HCT116 (cell line): ENCODE data around the gene LEKR1. TPM values are rescaled to one million over a fixed set of nuclear protein-coding genes. Genes with fewer than 3 reads are reported as not detected.

Source experiments
- ATAC-seq: fragments of 200-7000 bp; cut with Tn5 transposase; 2 replicates; pipeline ENCODE4 v1.9.1; 2020; ENCODE audit warnings: mild to moderate bottlenecking, moderate library complexity
- BruUV-seq: library from RNA; stranded (reverse); fragments of 400-500 nt; replicated peaks from 2 replicates; lab custom pipeline; 2021; lab: Mats Ljungman, UMichigan
- CTCF ChIA-PET: fragments of 300-600 bp; sonication (Branson Sonifier 250); formaldehyde crosslinking; loops from one replicate; lab custom pipeline; 2021; ENCODE audit warnings: antibody characterized with exemption; lab: Charles Lee
- POLR2A ChIA-PET: fragments of 300-600, 350-600 bp; sonication (Branson Sonifier 250); formaldehyde crosslinking; loops from one replicate; lab custom pipeline; 2021; ENCODE audit warnings: antibody characterized with exemption; lab: Charles Lee
- RAD21 ChIA-PET, 2 experiments: fragments of 300-600 bp; sonication (Branson Sonifier 250); formaldehyde crosslinking; loops; one replicate each; lab custom pipeline; 2023; ENCODE audit warnings: low total read pairs in 2 of 2; ENCODE audit not compliant: uncharacterized antibody in 2 of 2, unreplicated experiment in 2 of 2, low non-redundant PET in 1 of 2; lab: Charles Lee
- DNase-seq: peaks from one replicate; pipeline ENCODE4 v3.0.0-alpha.2; 2010; ENCODE audit warnings: low read depth, low spot score
- H2AFZ ChIP-seq: fragments of 200-600 bp; shearing (Covaris generic), sonication (generic); 2 replicates; pipeline ENCODE4 v1.6.1; 2017; ENCODE audit warnings: low read depth, mixed run types, mixed read lengths, antibody characterized with exemption, low read length; ENCODE audit not compliant: poor library complexity, severe bottlenecking
- H3K27ac ChIP-seq: 2 replicates; pipeline ENCODE4 v1.5.1; 2012; ENCODE audit warnings: low read depth, low read length
- H3K27me3 ChIP-seq: fragments of 200-600 bp; sonication (generic); 2 replicates; pipeline ENCODE4 v1.6.1; 2016; ENCODE audit warnings: mixed run types, low read length, mixed read lengths; ENCODE audit not compliant: insufficient read depth
- H3K36me3 ChIP-seq, 2 experiments: fragments of 200-500 bp in 1 of 2; fragments of 200-600 bp in 1 of 2; sonication (Bioruptor generic) in 1 of 2; sonication (generic) in 1 of 2; 2 replicates each; pipeline versions ENCODE4 v1.5.1 to v1.6.1; 2014 to 2016; ENCODE audit warnings: low read length in 2 of 2, inconsistent platforms in 1 of 2, mixed read lengths in 1 of 2, mixed run types in 1 of 2; ENCODE audit not compliant: insufficient read depth in 2 of 2, control insufficient read depth in 1 of 2
- H3K4me1 ChIP-seq, 2 experiments: fragments of 200-600 bp in 1 of 2; sonication (generic) in 1 of 2; 2 replicates each; pipeline versions ENCODE4 v1.5.1 to v1.6.1; 2012 to 2017; ENCODE audit warnings: low read length in 2 of 2, inconsistent platforms in 1 of 2, mild to moderate bottlenecking in 1 of 2, mixed read lengths in 1 of 2, mixed run types in 1 of 2, moderate library complexity in 1 of 2; ENCODE audit not compliant: insufficient read depth in 2 of 2, control insufficient read depth in 1 of 2
- H3K4me2 ChIP-seq: fragments of 200-600 bp; sonication (generic); 2 replicates; pipeline ENCODE4 v1.6.1; 2017; ENCODE audit warnings: mixed run types, low read length, mixed read lengths
- H3K4me3 ChIP-seq, 2 experiments: fragments of 200-600 bp in 1 of 2; sonication (generic) in 1 of 2; replicated peaks in 1 of 2; 2 replicates each; pipeline ENCODE4 v1.5.1; 2011 to 2016; ENCODE audit warnings: low read length in 2 of 2, control low read depth in 1 of 2, low read depth in 1 of 2, mild to moderate bottlenecking in 1 of 2, mixed read lengths in 1 of 2, mixed run types in 1 of 2
- H3K79me2 ChIP-seq: fragments of 200-600 bp; sonication (generic); 2 replicates; pipeline ENCODE4 v1.6.1; 2017; ENCODE audit warnings: mild to moderate bottlenecking, mixed run types, low read length, moderate library complexity, mixed read lengths; ENCODE audit not compliant: insufficient read depth
- H3K9ac ChIP-seq: fragments of 200-600 bp; sonication (generic); 2 replicates; pipeline ENCODE4 v1.6.1; 2016; ENCODE audit warnings: low read length, mixed read lengths
- H3K9me2 ChIP-seq: fragments of 200-600 bp; sonication (generic), shearing (Covaris generic); 2 replicates; pipeline ENCODE4 v1.6.1; 2017; ENCODE audit warnings: mixed run types, mild to moderate bottlenecking, moderate library complexity; ENCODE audit not compliant: insufficient read depth
- H3K9me3 ChIP-seq, 2 experiments: fragments of 200-500 bp in 1 of 2; fragments of 200-600 bp in 1 of 2; sonication (Bioruptor generic) in 1 of 2; sonication (generic) in 1 of 2; 2 replicates each; pipeline ENCODE4 v1.6.1; 2014 to 2017; ENCODE audit warnings: low read length in 2 of 2, mixed read lengths in 2 of 2, inconsistent platforms in 1 of 2, low read depth in 1 of 2, mild to moderate bottlenecking in 1 of 2, mixed run types in 1 of 2, moderate library complexity in 1 of 2; ENCODE audit not compliant: control insufficient read depth in 1 of 2, insufficient read depth in 1 of 2
- H4K20me1 ChIP-seq: fragments of 200-600 bp; sonication (generic), shearing (Covaris generic); 2 replicates; pipeline ENCODE4 v1.6.1; 2017; ENCODE audit warnings: mixed run types, mild to moderate bottlenecking, moderate library complexity; ENCODE audit not compliant: insufficient read depth
- ATF3 ChIP-seq: IDR thresholded peaks from 2 replicates; pipeline ENCODE4 v1.6.1; 2012
- CBX3 ChIP-seq: IDR thresholded peaks from 2 replicates; pipeline ENCODE4 v1.6.1; 2012; ENCODE audit warnings: low read depth
- CEBPB ChIP-seq: IDR thresholded peaks from 2 replicates; pipeline ENCODE4 v1.6.1; 2012; ENCODE audit warnings: low read depth
- EGR1 ChIP-seq: IDR thresholded peaks from 2 replicates; pipeline ENCODE4 v1.6.1; 2012; ENCODE audit warnings: low read depth
- ELF1 ChIP-seq: IDR thresholded peaks from 2 replicates; pipeline ENCODE4 v1.6.1; 2012; ENCODE audit warnings: low read depth, borderline replicate concordance
- EZH2 ChIP-seq: fragments of 200-600 bp; sonication (generic); IDR thresholded peaks from 2 replicates; pipeline ENCODE4 v1.6.1; 2017; ENCODE audit warnings: antibody characterized with exemption, mixed run types
- JUND ChIP-seq: IDR thresholded peaks from 2 replicates; pipeline ENCODE4 v1.6.1; 2012
- POLR2A ChIP-seq: IDR thresholded peaks from 2 replicates; pipeline ENCODE4 v1.7.0; 2011; ENCODE audit warnings: borderline replicate concordance; ENCODE audit not compliant: insufficient read depth, insufficient read length; ENCODE audit errors: extremely low read depth
- POLR2AphosphoS5 ChIP-seq: IDR thresholded peaks from 2 replicates; pipeline ENCODE4 v1.6.1; 2011; ENCODE audit warnings: mild to moderate bottlenecking, low read depth, low read length, moderate library complexity
- SIN3A ChIP-seq: IDR thresholded peaks from 2 replicates; pipeline ENCODE4 v1.6.1; 2012; ENCODE audit warnings: low read depth
- SP1 ChIP-seq: IDR thresholded peaks from 2 replicates; pipeline ENCODE4 v1.6.1; 2012; ENCODE audit warnings: low read depth
- YY1 ChIP-seq: IDR thresholded peaks from 2 replicates; pipeline ENCODE4 v1.6.1; 2011; ENCODE audit warnings: low read length, low read depth, moderate library complexity, mild to moderate bottlenecking; ENCODE audit not compliant: insufficient replicate concordance; ENCODE audit errors: extremely low read depth
- ZFX ChIP-seq: fragments of 450-650 bp; IDR thresholded peaks from 2 replicates; pipeline ENCODE4 v1.6.1; 2017
- ZNF274 ChIP-seq: fragments of 200-500 bp; sonication (Bioruptor generic); IDR thresholded peaks from 2 replicates; pipeline ENCODE4 v1.6.1; 2014; ENCODE audit warnings: mild to moderate bottlenecking, low read depth, low read length, inconsistent platforms
- intact Hi-C: fragments of 100-400 bp; cut with micrococcal nuclease; formaldehyde crosslinking; loops from 2 replicates; pipeline ENCODE4 v1.10.0; 2022
- total RNA-seq: library from RNA; stranded (reverse); gene quantifications from one replicate; pipeline ENCODE4 v1.2.1, GENCODE V29; 2021; ENCODE audit not compliant: unreplicated experiment
- TF ChIP-seq, protein P1 (sequence below): IDR thresholded peaks from 2 replicates; pipeline ENCODE4 v1.6.1; 2011; ENCODE audit warnings: mild to moderate bottlenecking, low read length, moderate library complexity; ENCODE audit not compliant: insufficient replicate concordance; ENCODE audit errors: extremely low read depth
- TF ChIP-seq, protein P2 (sequence below): IDR thresholded peaks from 2 replicates; pipeline ENCODE4 v1.6.1; 2012

LEKR1 gene
- total RNA-seq, 1 experiment from 2014 or later = 2.1 TPM

DNA sequence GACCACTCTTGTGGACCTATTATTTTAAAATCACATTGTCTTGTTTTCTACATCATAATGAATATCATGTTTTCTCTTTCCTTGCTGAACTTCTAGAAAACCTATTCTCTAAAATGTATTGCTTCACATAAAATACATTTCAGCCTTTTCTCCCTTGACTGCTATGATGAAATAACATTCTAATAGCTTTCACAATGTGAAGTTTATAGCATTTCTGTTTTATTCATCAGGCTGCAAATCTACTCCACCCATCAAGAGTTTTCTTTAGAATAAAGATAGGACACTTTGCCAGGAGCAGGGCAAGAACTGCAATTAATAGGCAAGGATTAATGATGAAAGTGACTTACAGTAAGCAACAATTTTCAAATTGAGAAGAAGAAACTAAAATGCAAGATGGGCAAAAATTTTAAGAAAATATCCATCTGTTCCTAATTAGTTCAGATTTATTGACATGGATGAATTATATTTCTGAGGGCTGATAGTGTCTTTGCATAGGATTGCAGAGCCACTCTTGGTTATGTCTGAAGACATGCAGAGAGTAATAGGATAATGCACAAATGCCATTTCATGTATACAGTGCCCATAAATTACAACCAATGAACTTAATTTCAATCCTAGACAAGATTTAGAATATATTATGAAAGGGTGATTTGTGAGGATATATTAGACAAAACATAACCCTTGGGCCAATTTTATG lies 21.7 kb downstream of the LEKR1 start:
- H3K27me3 ChIP-seq = no peaks in the 10 kb centered on the region
- no TSS peak for BruUV-seq
- no peak overlapping the region for H3K4me2 ChIP-seq
- ChIA-PET POLR2A (no interaction called here), RAD21 (no interaction called here), CTCF (no interaction called here)
- H3K9me2 ChIP-seq = peaks cover 3% of the 10 kb centered on the region; the same call in 1 of the 2 replicates
- no peaks in the 10 kb centered on the region for H4K20me1 ChIP-seq
- H3K36me3 ChIP-seq = no peaks in the 10 kb centered on the region
- no peak overlapping the region for H2AFZ ChIP-seq
- H3K9me3 ChIP-seq = no peaks in the 10 kb centered on the region
- ATAC-seq = no peak
- H3K9ac ChIP-seq = no peak overlapping the region
- no peak for TF ChIP-seq SIN3A
- TF ChIP-seq YY1 = no peak
- TF ChIP-seq CBX3 = no peak
- no peak for TF ChIP-seq SP1
- TF ChIP-seq CEBPB = no peak
- TF ChIP-seq EGR1 = no peak
- no peak for TF ChIP-seq EZH2
- TF ChIP-seq ZNF274 = no peak
- no peak for TF ChIP-seq POLR2AphosphoS5
- TF ChIP-seq, protein P1, sequence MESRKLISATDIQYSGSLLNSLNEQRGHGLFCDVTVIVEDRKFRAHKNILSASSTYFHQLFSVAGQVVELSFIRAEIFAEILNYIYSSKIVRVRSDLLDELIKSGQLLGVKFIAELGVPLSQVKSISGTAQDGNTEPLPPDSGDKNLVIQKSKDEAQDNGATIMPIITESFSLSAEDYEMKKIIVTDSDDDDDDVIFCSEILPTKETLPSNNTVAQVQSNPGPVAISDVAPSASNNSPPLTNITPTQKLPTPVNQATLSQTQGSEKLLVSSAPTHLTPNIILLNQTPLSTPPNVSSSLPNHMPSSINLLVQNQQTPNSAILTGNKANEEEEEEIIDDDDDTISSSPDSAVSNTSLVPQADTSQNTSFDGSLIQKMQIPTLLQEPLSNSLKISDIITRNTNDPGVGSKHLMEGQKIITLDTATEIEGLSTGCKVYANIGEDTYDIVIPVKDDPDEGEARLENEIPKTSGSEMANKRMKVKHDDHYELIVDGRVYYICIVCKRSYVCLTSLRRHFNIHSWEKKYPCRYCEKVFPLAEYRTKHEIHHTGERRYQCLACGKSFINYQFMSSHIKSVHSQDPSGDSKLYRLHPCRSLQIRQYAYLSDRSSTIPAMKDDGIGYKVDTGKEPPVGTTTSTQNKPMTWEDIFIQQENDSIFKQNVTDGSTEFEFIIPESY = no peak
- no peak for TF ChIP-seq ELF1
- no peak for TF ChIP-seq ZFX
- TF ChIP-seq POLR2A = no peak
- TF ChIP-seq JUND = no peak
- TF ChIP-seq, protein P2, sequence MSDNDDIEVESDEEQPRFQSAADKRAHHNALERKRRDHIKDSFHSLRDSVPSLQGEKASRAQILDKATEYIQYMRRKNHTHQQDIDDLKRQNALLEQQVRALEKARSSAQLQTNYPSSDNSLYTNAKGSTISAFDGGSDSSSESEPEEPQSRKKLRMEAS = no peak
- TF ChIP-seq ATF3 = no peak
- intact Hi-C loops = no loop called here
- no peak overlapping the region for H3K4me3 ChIP-seq
- no peaks in the 10 kb centered on the region for H3K4me1 ChIP-seq
- H3K79me2 ChIP-seq = no peaks in the 10 kb centered on the region
- no peak overlapping the region for H3K27ac ChIP-seq
- DNase-seq = no peak
